PFSK-1 (cell line): ENCODE results near the gene NLRC3. TPM values are rescaled to one million over a fixed set of nuclear protein-coding genes. Genes with fewer than 3 reads are reported as not detected.

Experiments used
- FOXP2 ChIP-seq: optimal IDR thresholded peaks from 2 replicates; pipeline ENCODE3; 2011; ENCODE audit warnings: borderline replicate concordance, control low read depth, inconsistent platforms; ENCODE audit not compliant: insufficient read depth; ENCODE audit errors: extremely low read length, extremely low read depth
- POLR2AphosphoS5 ChIP-seq: IDR thresholded peaks from 2 replicates; pipeline ENCODE4 v1.6.1; 2012; ENCODE audit warnings: low read depth, mild to moderate bottlenecking, control low read depth, low read length, moderate library complexity
- SIN3A ChIP-seq: IDR thresholded peaks from 2 replicates; pipeline ENCODE4 v1.6.1; 2012; ENCODE audit warnings: mild to moderate bottlenecking, low read length, moderate library complexity, borderline replicate concordance; ENCODE audit not compliant: insufficient read depth
- TAF1 ChIP-seq: IDR thresholded peaks from 2 replicates; pipeline ENCODE4 v1.6.1; 2012; ENCODE audit warnings: low read length, control low read depth, borderline replicate concordance; ENCODE audit not compliant: insufficient read depth
- polyA plus RNA-seq: library from polyadenylated mRNA; unstranded; fragments of >200 nt; gene quantifications from one replicate; pipeline ENCODE4 v1.2.1, GENCODE V29; 2012; ENCODE audit warnings: low read depth, missing spikeins; ENCODE audit not compliant: insufficient read length
- TF ChIP-seq, protein P1 (sequence below), 2 experiments: IDR thresholded peaks; 2 replicates each; pipeline versions ENCODE4 v1.6.1 to v1.8.0; 2011 to 2012; ENCODE audit warnings: low read depth in 2 of 2, low read length in 2 of 2, control low read depth in 1 of 2, inconsistent platforms in 1 of 2, mild to moderate bottlenecking in 1 of 2, moderate library complexity in 1 of 2; ENCODE audit not compliant: insufficient read depth in 1 of 2

The NLRC3 gene, protein sequence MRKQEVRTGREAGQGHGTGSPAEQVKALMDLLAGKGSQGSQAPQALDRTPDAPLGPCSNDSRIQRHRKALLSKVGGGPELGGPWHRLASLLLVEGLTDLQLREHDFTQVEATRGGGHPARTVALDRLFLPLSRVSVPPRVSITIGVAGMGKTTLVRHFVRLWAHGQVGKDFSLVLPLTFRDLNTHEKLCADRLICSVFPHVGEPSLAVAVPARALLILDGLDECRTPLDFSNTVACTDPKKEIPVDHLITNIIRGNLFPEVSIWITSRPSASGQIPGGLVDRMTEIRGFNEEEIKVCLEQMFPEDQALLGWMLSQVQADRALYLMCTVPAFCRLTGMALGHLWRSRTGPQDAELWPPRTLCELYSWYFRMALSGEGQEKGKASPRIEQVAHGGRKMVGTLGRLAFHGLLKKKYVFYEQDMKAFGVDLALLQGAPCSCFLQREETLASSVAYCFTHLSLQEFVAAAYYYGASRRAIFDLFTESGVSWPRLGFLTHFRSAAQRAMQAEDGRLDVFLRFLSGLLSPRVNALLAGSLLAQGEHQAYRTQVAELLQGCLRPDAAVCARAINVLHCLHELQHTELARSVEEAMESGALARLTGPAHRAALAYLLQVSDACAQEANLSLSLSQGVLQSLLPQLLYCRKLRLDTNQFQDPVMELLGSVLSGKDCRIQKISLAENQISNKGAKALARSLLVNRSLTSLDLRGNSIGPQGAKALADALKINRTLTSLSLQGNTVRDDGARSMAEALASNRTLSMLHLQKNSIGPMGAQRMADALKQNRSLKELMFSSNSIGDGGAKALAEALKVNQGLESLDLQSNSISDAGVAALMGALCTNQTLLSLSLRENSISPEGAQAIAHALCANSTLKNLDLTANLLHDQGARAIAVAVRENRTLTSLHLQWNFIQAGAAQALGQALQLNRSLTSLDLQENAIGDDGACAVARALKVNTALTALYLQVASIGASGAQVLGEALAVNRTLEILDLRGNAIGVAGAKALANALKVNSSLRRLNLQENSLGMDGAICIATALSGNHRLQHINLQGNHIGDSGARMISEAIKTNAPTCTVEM
- polyA plus RNA-seq = 0.31 TPM

DNA sequence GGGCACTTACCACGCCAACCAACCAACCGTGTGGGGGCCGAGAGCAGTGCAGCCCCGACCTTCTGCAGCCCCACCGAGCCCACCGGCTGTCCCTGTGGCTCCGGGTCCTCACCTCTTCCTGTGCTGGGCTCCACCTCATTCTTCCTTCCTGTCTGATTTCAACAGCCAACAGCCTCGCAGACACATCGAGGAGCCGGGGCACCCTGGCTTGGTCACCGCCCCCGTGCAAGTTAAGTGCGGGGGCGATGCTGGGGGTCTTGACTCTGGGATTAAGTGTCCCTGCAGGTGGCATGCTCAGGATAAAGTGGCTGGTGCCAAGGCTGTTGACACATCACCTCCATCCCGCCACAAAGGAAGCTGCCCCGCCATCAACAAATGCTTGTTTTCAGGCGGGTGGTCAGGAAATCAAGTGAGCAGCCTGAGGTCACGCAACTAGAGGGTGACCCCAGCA, at the start of gene NLRC3:
TSS of gene NLRC3 (minus strand) at position 102 of the 451 bp plus-strand sequence. CDS start 12,367 bp downstream, outside the sequence.
- TF ChIP-seq FOXP2 (peak; percentile 55), TAF1 (no peak), POLR2AphosphoS5 (no peak), SIN3A (no peak)
- TF ChIP-seq, protein P1, sequence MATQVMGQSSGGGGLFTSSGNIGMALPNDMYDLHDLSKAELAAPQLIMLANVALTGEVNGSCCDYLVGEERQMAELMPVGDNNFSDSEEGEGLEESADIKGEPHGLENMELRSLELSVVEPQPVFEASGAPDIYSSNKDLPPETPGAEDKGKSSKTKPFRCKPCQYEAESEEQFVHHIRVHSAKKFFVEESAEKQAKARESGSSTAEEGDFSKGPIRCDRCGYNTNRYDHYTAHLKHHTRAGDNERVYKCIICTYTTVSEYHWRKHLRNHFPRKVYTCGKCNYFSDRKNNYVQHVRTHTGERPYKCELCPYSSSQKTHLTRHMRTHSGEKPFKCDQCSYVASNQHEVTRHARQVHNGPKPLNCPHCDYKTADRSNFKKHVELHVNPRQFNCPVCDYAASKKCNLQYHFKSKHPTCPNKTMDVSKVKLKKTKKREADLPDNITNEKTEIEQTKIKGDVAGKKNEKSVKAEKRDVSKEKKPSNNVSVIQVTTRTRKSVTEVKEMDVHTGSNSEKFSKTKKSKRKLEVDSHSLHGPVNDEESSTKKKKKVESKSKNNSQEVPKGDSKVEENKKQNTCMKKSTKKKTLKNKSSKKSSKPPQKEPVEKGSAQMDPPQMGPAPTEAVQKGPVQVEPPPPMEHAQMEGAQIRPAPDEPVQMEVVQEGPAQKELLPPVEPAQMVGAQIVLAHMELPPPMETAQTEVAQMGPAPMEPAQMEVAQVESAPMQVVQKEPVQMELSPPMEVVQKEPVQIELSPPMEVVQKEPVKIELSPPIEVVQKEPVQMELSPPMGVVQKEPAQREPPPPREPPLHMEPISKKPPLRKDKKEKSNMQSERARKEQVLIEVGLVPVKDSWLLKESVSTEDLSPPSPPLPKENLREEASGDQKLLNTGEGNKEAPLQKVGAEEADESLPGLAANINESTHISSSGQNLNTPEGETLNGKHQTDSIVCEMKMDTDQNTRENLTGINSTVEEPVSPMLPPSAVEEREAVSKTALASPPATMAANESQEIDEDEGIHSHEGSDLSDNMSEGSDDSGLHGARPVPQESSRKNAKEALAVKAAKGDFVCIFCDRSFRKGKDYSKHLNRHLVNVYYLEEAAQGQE (IDR thresholded peaks at IDR 0.05; ENCODE audit: insufficient read depth in 1 of 2, low read depth in 2 of 2, low read length in 2 of 2) = no peak

DNA sequence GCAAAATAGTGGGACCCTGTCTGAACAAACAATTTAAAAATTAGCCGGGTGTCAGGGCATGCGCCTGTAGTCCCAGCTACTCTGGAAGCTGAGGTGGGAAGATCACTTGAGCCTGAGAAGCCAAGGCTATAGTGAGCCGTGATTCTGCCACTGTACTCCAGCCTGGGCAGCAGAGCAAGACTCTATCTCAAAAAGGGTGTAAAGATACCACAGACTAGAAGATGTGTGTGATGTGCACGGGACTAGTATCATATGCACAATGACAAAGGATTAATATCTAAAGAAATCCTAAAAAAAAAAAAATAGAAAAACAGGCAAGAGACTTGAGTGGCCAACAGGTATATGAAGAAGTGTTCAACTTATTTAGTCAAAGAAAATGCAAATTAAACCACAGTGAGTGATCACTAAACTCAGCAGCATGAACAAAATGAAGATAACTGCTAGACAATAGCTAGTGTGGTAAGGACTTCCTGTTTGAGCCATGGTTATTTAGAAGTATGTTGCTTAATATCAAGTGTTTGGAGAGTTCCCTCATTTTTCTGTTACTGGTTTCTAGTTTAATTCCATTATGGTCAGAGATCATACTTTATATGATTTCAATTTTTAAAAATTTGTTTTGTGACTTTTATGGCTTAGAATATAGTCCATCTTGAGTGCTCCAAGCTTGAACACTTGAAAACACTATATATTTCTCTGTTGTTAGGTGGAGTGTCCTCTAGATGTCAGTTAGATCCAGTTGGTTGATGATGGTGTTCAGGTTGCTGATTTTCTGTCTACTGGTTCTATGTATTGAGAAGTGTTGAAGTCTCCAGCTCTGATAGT, 48.9 kb upstream of the NLRC3 start:
- no peak for TF ChIP-seq FOXP2
- no peak for TF ChIP-seq SIN3A
- TF ChIP-seq, protein P1 (IDR thresholded peaks at IDR 0.05; ENCODE audit: insufficient read depth in 1 of 2, low read depth in 2 of 2, low read length in 2 of 2) = no peak
- TF ChIP-seq POLR2AphosphoS5 = no peak
- no peak for TF ChIP-seq TAF1

DNA sequence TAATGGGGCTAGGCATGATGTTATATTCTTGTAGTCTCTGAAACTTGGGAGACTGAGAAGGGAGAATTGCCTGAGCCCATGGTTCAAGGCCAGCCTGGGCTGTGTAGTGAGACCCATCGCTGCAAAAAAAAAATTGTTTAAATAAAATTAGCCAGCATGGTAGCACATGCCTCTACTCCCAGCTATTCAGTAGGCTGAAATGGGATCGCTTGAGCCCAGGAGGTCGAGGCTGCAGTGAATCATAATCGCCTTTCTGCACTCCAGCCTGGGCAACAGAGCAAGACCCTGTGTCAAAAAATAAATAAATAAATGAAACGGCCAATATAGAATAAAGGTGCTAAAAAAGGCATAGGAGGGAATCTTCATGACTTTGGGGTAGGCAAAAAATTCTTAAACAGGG, 48.1 kb upstream of the NLRC3 start:
- TF ChIP-seq SIN3A (no peak), POLR2AphosphoS5 (no peak), FOXP2 (no peak), TAF1 (no peak)
- TF ChIP-seq, protein P1 (IDR thresholded peaks at IDR 0.05; ENCODE audit: insufficient read depth in 1 of 2, low read depth in 2 of 2, low read length in 2 of 2) = no peak

DNA sequence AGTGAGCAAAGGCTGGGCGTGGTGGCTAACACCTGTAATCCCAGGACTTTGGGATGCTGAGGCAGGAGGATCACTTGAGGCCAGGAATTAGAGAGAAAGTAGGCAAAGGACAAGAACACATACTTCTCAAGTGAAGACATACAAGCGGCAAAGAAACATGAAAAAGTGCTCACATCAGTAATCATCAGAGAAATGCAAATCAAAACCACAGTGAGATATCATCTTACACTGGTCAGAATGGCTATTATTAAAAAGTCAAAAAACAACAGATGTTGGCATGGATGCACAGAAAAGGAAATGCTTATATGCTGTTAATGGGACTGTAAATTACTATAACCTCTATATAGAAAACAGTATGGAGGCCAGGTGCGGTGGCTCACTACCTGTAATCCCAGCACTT, 46.4 kb upstream of the NLRC3 start:
- TF ChIP-seq, protein P1 (IDR thresholded peaks at IDR 0.05; ENCODE audit: insufficient read depth in 1 of 2, low read depth in 2 of 2, low read length in 2 of 2) = no peak
- no peak for TF ChIP-seq FOXP2
- TF ChIP-seq SIN3A = no peak
- TF ChIP-seq POLR2AphosphoS5 = no peak
- TF ChIP-seq TAF1 = no peak
